Activated B cell treated with CpG ODN at 0.5 μM for 24 hours (primary cell): ENCODE measurements around the gene ABCB8. TPM values are rescaled to one million over a fixed set of nuclear protein-coding genes. Genes with fewer than 3 reads are reported as not detected.

Experiments
- ATAC-seq: fragments of 200-7000 bp; cut with Tn5 transposase; one replicate; pipeline ENCODE4 v1.10.0; 2021; ENCODE audit warnings: low read depth, mild to moderate bottlenecking, moderate library complexity
- CTCF ChIA-PET: fragments of 350-600 bp; sonication (Branson Sonifier 250); formaldehyde crosslinking; loops from one replicate; lab custom pipeline; 2021; ENCODE audit warnings: antibody characterized with exemption; lab: Charles Lee
- POLR2A ChIA-PET: fragments of 350-600 bp; sonication (Branson Sonifier 250); formaldehyde crosslinking; loops from one replicate; lab custom pipeline; 2021; ENCODE audit warnings: antibody characterized with exemption; lab: Charles Lee
- DNase-seq: peaks from one replicate; pipeline ENCODE4 v3.0.0; 2022
- H3K27ac Mint-ChIP-seq: one replicate; pipeline ENCODE4 v1.8.0; 2020; ENCODE audit warnings: mixed read lengths
- H3K27me3 Mint-ChIP-seq: one replicate; pipeline ENCODE4 v1.8.0; 2021; ENCODE audit warnings: mixed read lengths
- H3K36me3 Mint-ChIP-seq: one replicate; pipeline ENCODE4 v1.8.0; 2021; ENCODE audit warnings: low read depth, mixed read lengths
- H3K4me1 Mint-ChIP-seq: one replicate; pipeline ENCODE4 v1.8.0; 2021; ENCODE audit warnings: mixed read lengths
- H3K4me3 Mint-ChIP-seq: one replicate; pipeline ENCODE4 v1.8.0; 2020; ENCODE audit warnings: mild to moderate bottlenecking, mixed read lengths
- H3K9me3 Mint-ChIP-seq: one replicate; pipeline ENCODE4 v1.8.0; 2020; ENCODE audit warnings: mixed read lengths
- CTCF ChIP-seq: fragments of 200-600 bp; IDR thresholded peaks from one replicate; pipeline ENCODE4 v1.8.0; 2022; ENCODE audit warnings: antibody characterized with exemption, mild to moderate bottlenecking
- intact Hi-C: fragments of 100-400 bp; cut with micrococcal nuclease; formaldehyde crosslinking; loops from one replicate; pipeline ENCODE4 v1.15.1; 2024
- total RNA-seq: library from RNA; stranded (reverse); gene quantifications from 2 replicates; pipeline ENCODE4 v1.2.3, GENCODE V29; 2022

Gene ABCB8
- total RNA-seq, 1 donor from 2014 or later, result 46.5 TPM

- Mint-ChIP-seq H3K4me3 (no peak overlapping the region), H3K36me3 (no peaks in the 10 kb centered on the region), H3K9me3 (no peaks in the 10 kb centered on the region), H3K27me3 (peaks cover 51% of the 10 kb centered on the region), H3K4me1 (peaks cover 15% of the 10 kb centered on the region), H3K27ac (no peak overlapping the region)
- intact Hi-C loops, result loop anchor here (10.0 kb wide), 1 partner anchor 698 kb away; no protein-coding TSS in a partner anchor
- ATAC-seq (no peak), DNase-seq (no peak)
- POLR2A ChIA-PET, result no interaction called here
- CTCF ChIA-PET, result no interaction called here
- TF ChIP-seq CTCF, result no peak
These were observed 45.9 kb upstream of the ABCB8 start for GRCh38 chr7:150982351-150982750.

GRCh38 chr7:150983893-150984368 lies 44.3 kb upstream of the ABCB8 start:
- DNase-seq, result no peak
- Mint-ChIP-seq H3K36me3 (no peaks in the 10 kb centered on the region), H3K4me3 (no peak overlapping the region), H3K27ac (no peak overlapping the region), H3K27me3 (peaks cover 54% of the 10 kb centered on the region), H3K4me1 (peaks cover 16% of the 10 kb centered on the region), H3K9me3 (no peaks in the 10 kb centered on the region)
- intact Hi-C loops, result loop anchor here (1.0 to 10.0 kb wide), 2 partner anchors 10 to 699 kb away; no protein-coding TSS in a partner anchor
- no peak for ATAC-seq
- CTCF ChIA-PET, result interaction anchor here (1.2 to 3.2 kb wide), 4 partner anchors 10 to 34 kb away, joined by 3 to 22 read pairs (median 6); no protein-coding TSS in a partner anchor
- TF ChIP-seq CTCF, result no peak
- POLR2A ChIA-PET, result no interaction called here

GRCh38 chr7:150986099-150986512 lies 42.1 kb upstream of the ABCB8 start:
- TF ChIP-seq CTCF, result no peak
- H3K27me3 Mint-ChIP-seq, result peaks cover 65% of the 10 kb centered on the region
- H3K9me3 Mint-ChIP-seq, result peaks cover 12% of the 10 kb centered on the region
- ATAC-seq, result peak; percentile 71
- H3K4me1 Mint-ChIP-seq, result peaks cover 15% of the 10 kb centered on the region
- intact Hi-C loops, result loop anchor here (1.0 to 10.0 kb wide), 2 partner anchors 23 to 701 kb away; no protein-coding TSS in a partner anchor
- no peak for DNase-seq
- no peaks in the 10 kb centered on the region for H3K36me3 Mint-ChIP-seq
- H3K4me3 Mint-ChIP-seq, result no peak overlapping the region
- ChIA-PET CTCF (interaction anchor here (0.7 to 3.2 kb wide), 7 partner anchors 9 to 42 kb away, joined by 3 to 22 read pairs (median 3); partner anchors contain the start of gene ABCB8), POLR2A (no interaction called here)
- no peak overlapping the region for H3K27ac Mint-ChIP-seq

- Mint-ChIP-seq H3K4me1 (peaks cover 15% of the 10 kb centered on the region), H3K27me3 (peaks cover 64% of the 10 kb centered on the region), H3K9me3 (peaks cover 12% of the 10 kb centered on the region), H3K36me3 (no peaks in the 10 kb centered on the region), H3K4me3 (no peak overlapping the region), H3K27ac (no peak overlapping the region)
- intact Hi-C loops, result loop anchor here (1.0 to 10.0 kb wide), 2 partner anchors 23 to 702 kb away; no protein-coding TSS in a partner anchor
- DNase-seq (no peak), ATAC-seq (no peak)
- no peak for TF ChIP-seq CTCF
- ChIA-PET CTCF (interaction anchor here (0.7 to 3.2 kb wide), 6 partner anchors 8 to 39 kb away, joined by 3 to 22 read pairs (median 4); no protein-coding TSS in a partner anchor), POLR2A (no interaction called here)
These were observed 41.7 kb upstream of the ABCB8 start for GRCh38 chr7:150986556-150986955.
